HG02642 (cell line): ENCODE results near the gene SYNE4.
A peak's percentile ranks its signal among the peaks of the same experiment; 100 is the strongest.
"Not testable (repeated sequence)": the region's sequence is repeated elsewhere in the genome, so short reads cannot be mapped to it uniquely, and the experiment has no call there.

ENCODE experiments used
- ATAC-seq: cut with Tn5 transposase; IDR thresholded peaks from one replicate; pipeline ENCODE4 v1.9.1; 2021; ENCODE audit warnings: mild to moderate bottlenecking; ENCODE audit not compliant: unreplicated experiment, poor library complexity

Gene SYNE4, protein sequence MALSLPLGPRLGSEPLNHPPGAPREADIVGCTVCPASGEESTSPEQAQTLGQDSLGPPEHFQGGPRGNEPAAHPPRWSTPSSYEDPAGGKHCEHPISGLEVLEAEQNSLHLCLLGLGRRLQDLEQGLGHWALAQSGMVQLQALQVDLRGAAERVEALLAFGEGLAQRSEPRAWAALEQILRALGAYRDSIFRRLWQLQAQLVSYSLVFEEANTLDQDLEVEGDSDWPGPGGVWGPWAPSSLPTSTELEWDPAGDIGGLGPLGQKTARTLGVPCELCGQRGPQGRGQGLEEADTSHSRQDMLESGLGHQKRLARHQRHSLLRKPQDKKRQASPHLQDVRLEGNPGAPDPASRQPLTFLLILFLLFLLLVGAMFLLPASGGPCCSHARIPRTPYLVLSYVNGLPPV

GRCh38 chr19:36008336-36008978, at the start of gene SYNE4:
Gene SYNE4, minus strand, starts transcription at chr19:36008813. Its CDS starts 132 bp downstream, at chr19:36008681.
- no peak for ATAC-seq

DNA sequence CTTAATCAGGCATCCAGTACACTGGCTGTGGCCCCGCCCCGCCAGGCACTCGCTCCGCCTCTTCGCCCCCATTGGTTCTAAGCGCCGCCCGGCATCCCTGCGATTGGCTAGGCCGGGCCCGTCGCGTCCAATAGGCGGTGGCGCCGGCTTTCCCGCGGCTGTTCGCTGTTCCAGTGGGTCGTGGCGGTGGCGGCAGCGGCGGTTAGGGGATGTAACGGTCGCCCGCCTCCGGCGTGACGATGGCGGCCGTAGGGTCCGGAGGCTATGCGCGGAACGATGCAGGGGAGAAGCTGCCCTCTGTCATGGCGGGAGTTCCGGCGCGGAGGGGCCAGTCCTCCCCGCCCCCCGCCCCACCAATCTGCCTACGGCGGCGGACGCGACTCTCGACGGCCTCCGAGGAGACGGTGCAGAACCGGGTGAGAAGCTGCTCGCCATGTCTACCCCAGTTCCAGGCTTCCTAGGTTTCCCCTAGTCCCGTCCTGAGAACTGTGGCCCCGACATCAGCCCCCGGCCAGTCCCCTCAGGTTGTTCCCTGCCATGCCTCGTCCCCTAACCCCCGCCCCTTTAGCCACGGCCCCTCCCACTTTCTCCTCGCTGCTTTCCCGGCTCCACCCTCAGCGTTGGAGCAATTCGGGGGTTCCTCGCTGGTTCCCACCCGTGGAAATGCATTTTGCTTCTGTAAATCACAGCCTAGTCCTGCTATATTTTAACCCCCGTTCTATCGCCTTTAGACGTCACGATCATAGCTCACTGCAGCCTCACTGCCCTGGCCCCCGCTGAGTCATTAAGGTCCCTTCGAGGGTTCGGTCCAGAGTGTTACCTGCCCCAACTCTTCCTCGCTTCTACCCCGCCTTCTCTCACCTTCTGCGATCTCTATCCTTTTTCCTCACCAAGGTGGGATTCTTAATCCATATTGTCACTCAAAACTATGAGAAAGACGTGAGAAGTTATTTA, 46.4 kb upstream of the SYNE4 start, which contains the start of gene WDR62:
Gene WDR62 (plus strand): TSS at position 165 of the 954 bp plus-strand sequence. CDS start 75 bp downstream, at position 240.
- peak; percentile 79 for ATAC-seq

GRCh38 chr19:36054119-36054732, 45.6 kb upstream of the SYNE4 start, which contains the start of gene THAP8:
Gene THAP8, minus strand, starts transcription at chr19:36054285. Its CDS starts 68 bp downstream, at chr19:36054217.
- ATAC-seq = peak; percentile 82

GRCh38 chr19:36051637-36052036, 43.0 kb upstream of the SYNE4 start:
- no peak for ATAC-seq

DNA sequence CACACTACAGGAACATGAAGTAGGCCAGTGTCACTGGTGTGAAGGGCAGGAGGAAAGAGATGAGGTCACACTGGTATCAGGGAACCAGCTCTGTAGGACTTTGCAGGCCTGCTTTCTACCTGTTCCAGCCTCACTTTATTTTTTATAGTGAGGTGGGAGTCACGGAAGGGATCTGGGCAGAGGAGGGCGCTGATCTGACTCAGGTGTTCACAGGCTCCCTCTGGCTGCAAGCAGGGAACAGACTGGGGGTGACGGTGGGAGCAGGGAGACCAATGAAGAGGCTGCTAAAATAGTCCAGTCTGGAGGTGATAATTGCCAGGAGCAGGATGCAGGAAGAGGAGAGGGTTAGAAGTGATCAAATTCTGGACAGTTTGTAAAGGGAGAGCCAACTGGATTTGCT, 42.6 kb upstream of the SYNE4 start:
- no peak for ATAC-seq

DNA sequence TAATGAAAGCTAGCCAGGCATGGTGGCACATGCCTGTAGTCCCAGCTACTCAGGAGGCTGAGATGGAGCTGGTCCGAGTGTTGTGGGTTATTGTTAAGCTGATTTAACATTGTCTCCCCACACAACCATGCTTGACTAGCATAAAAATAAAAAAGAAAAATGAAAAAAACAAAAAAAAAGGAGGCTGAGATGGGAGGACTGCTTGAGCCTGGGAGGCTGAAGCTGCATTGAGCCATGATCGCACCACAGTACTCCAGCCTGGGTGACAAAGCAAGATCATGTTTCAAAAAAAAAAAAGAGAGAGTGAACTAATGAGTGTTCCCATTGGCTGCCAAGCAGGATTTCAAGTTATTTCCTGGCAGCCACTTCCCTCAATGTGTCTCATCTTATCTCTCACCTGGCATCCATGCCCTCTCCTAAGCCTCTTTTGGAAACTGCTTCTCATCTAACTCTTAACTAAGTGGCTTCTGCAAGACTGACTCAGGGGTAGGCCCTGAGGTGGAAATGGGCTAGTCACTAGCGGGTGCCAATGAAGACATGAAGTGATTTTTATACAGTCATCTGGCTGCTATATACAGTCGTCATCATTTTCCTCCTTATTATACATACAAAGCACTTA, 40.6 kb upstream of the SYNE4 start:
- no peak for ATAC-seq

DNA sequence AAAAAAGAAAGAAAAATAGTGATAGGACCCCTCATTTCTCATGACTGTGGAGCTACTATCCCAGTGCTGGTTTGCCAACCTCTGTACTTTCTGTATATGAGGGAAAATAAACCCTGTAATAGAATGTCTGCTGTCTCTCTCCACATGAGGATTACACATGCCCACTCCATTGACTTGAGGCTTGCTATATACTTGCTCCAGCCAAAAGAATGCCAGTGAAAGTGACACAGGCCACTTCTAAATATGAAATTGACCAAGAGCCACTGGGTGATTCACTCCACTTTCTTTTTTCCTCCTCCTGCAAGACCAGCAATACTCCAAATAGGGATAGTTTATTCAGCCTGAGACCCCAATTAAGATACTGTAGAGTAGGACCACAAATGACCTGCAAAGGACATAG, 39.2 kb upstream of the SYNE4 start:
- ATAC-seq = no peak

GRCh38 chr19:36046443-36047050, 37.9 kb upstream of the SYNE4 start:
- no peak for ATAC-seq

DNA sequence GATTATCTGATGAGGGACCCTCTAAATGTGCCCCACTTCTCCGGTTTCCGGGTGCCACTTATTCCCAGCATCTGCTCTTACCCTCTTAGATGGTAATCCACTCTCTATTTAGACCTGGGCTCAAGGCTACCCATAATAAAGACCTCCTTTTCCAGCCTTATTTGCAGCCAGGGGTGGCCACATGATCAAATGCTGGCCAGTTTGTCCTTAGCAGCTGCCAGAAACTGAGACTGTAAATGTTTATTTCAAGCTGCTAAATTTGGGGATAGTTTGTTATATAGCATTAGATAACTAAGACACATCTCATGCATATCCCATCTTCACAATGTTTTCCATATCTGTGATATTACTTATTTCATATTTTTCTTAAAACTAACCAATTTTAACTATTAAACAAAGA, 35.3 kb upstream of the SYNE4 start:
- ATAC-seq = no peak

- no peak for ATAC-seq
These were observed 33.2 kb upstream of the SYNE4 start for GRCh38 chr19:36041831-36042230.

DNA sequence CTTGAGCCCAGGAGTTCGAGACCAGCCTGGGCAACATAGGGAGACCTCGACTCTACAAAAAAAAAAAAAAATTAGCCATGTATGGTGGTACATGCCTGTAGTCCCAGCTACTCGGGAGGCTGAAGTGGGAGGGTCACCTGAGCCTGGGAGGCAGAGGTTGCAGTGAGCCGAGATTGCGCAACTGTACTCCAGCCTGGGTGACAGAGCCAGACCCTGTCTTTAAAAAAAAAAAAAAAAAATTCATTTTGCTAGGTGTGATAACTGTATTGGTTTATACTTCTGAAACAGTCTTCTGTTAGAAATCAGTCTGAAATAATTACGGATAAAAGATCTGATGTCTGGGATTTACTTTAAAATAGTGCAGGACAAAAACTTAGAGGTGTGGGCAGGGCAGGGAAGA, 32.5 kb upstream of the SYNE4 start:
- not testable (repeated sequence) for ATAC-seq

DNA sequence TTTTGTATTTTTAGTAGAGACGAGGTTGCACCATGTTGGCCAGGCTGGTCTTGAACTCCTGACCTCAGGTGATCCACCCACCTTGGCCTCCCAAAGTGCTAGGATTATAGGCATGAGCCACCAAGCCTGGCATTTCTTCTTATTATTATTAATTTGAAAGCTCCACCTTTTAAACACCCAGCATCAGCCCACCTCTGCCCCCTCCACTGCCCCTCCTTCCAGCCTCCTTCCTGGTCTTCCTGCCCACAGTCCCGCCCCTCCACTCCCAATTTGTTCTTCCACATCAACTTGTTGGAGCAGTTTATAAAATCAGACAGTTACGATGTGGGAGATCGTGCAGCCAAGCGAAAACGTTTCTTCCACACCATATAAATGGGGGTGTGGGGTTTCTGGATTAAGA, 31.9 kb upstream of the SYNE4 start:
- ATAC-seq = no peak

GRCh38 chr19:36032251-36033104, 23.9 kb upstream of the SYNE4 start, which contains the start of gene CLIP3:
Gene CLIP3, minus strand, starts transcription at chr19:36032873. Its CDS starts 516 bp downstream, at chr19:36032357.
- ATAC-seq = no peak

DNA sequence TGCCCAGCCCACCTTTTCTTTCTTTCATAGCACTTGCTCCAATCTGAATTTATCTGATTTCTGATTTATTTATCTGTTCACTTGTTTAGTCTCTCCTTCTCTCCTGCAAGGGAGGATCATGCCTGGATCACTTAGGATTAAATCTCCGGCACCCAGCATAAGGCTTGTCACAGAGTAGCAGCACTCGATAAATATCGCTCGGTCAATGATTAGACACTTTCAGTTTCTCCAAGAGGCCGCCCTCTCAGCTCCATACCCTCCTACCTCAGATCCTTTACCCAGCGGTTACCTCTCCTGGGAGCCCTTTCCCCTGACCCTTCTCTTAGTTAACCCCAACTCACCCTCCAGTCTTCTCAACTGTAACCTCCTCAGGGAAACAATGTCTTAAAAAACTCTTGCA, 22.7 kb upstream of the SYNE4 start:
- no peak for ATAC-seq

DNA sequence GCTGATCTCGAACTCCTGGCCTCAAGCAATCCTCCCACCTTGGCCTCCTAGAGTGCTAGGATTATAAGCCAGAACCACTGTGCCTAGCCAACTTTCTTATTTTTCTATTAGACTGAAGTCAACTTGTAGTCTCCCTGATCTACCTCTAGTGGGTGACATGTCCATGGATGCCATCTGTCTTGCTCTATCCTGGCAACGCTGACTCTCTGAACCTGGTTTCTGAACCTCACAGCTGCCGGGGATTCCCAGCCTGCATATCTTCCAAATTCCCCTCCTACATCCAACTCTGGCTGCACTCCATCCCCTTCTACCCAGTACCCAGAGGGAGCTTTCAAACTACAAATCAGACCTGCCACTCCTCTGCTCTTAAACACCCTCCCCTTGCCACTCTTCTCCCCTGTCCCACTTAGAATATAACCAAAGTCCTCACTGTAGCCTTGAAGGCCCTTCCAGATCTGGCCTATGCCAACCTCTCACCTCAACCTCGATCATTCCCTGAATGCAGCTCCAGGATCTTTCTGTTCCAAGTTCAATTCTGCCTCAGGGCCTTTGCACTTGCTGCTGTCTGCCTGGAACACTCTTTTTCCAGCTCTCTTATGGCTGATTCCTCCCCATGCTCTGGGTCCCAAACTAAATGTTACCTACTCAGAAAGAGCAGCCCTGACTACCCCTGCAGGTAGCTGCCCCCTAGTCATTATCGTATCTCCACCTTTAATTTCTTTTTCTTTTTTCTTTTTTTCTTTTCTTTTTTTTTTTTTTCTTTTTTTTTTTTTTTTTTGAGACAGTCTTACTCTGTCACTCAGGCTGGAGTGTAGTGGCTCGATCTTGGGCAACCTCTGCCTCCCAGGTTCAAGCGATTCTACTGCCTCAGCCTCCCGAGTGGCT, 21.9 kb upstream of the SYNE4 start:
- ATAC-seq = no peak

- no peak for ATAC-seq
These were observed 19.9 kb upstream of the SYNE4 start for GRCh38 chr19:36028313-36029041.

DNA sequence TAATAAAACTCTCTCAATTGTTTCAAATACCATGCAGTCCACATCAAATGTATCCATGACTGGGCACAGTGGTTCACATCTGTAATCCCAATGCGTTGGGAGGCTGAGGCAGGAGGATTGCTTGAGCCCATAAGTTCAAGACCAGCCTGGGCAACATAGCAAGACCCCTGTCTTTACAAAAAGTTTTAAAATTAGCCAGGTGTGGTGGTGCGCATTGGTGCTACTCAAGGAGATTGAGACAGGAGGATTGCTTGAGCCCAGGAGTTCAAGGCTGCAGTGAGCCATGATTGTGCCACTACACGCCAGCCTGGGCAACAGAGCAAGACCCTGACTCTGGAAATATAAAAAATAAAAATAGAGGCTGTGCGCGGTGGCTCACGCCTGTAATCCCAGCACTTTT, 19.1 kb upstream of the SYNE4 start:
- no peak for ATAC-seq
